HEK293 (cell line): ENCODE results near the gene PPP2R2B.

Experiments used
- CTCF ChIP-seq: fragments of 450-650 bp; formaldehyde crosslinking; IDR thresholded peaks from 2 replicates; pipeline ENCODE4 v1.5.1; 2016; ENCODE audit warnings: missing biosample characterization, missing genetic modification characterization
- TCF7L2 ChIP-seq: IDR thresholded peaks from 2 replicates; pipeline ENCODE4 v1.6.1; 2011; ENCODE audit warnings: low read depth, mild to moderate bottlenecking, inconsistent platforms, low read length, moderate library complexity, borderline replicate concordance
- ZNF174 ChIP-seq: fragments of 450-650 bp; formaldehyde crosslinking; IDR thresholded peaks from 2 replicates; pipeline ENCODE4 v1.5.0; 2017; ENCODE audit warnings: missing biosample characterization, mild to moderate bottlenecking, missing genetic modification characterization
- ZNF704 ChIP-seq: fragments of 450-650 bp; formaldehyde crosslinking; IDR thresholded peaks from 2 replicates; pipeline ENCODE4 v1.5.1; 2016; ENCODE audit warnings: missing biosample characterization, missing genetic modification characterization
- ZNF707 ChIP-seq: fragments of 450-650 bp; formaldehyde crosslinking; IDR thresholded peaks from 2 replicates; pipeline ENCODE4 v1.5.1; 2016; ENCODE audit warnings: missing biosample characterization, missing genetic modification characterization

- TF ChIP-seq ZNF707 (tag by site-specific recombination) (no peak), ZNF704 (tag by site-specific recombination) (no peak), CTCF (tag by site-specific recombination) (no peak), ZNF174 (tag by site-specific recombination) (no peak), TCF7L2 (no peak)
Observed at GRCh38 chr5:146821732-146822131, 56.8 kb downstream of the PPP2R2B start.
